ENCODE measurements around the gene XPO4. TPM values are rescaled to one million over a fixed set of nuclear protein-coding genes. Genes with fewer than 3 reads are reported as not detected.
A peak's percentile ranks its signal among the peaks of the same experiment; 100 is the strongest.

Gene XPO4
- polyA plus RNA-seq, 1 of the 3 experiments (the other 2 are of a cell fraction): 4.2 TPM

GRCh38 chr13:20904908-20905307, 2.4 kb upstream of the XPO4 start:
- Histone ChIP-seq H3K4me2 (no peak overlapping the region), H3K27me3 (ENCODE audit: insufficient read depth) (no peaks in the 10 kb centered on the region), H4K20me1 (ENCODE audit: insufficient read depth) (no peaks in the 10 kb centered on the region), H2AFZ (ENCODE audit: low read depth) (no peak overlapping the region), H3K9ac (no peak overlapping the region), H3K36me3 (replicated peaks in 1 of 2; ENCODE audit: control insufficient read depth in 1 of 2, insufficient read depth in 2 of 2, low read length in 1 of 2) (peaks cover 0 to 2% of the 10 kb centered on the region in 2 experiments), H3K27ac (ENCODE audit: low read depth in 2 of 2, low read length in 1 of 2) (no peak overlapping the region), H3K79me2 (ENCODE audit: insufficient read depth) (peaks cover 26% of the 10 kb centered on the region), H3K9me3 (no peaks in the 10 kb centered on the region), H3K4me3 (ENCODE audit: low read depth in 2 of 2, low read length in 1 of 2) (no peak overlapping the region), H3F3A (replicated peaks; ENCODE audit: insufficient read depth) (no peaks in the 10 kb centered on the region), H3K9me2 (no peaks in the 10 kb centered on the region), H3K4me1 (ENCODE audit: control insufficient read depth in 1 of 2, insufficient read depth in 2 of 2, low read depth in 1 of 2, low read length in 1 of 2) (peaks cover 2 to 8% of the 10 kb centered on the region in 2 experiments; a peak in 3 of 4 replicates)
- ChIA-PET CTCF (interaction anchor here (0.6 kb wide), 1 partner anchor 19 kb away, joined by 3 read pairs; no protein-coding TSS in a partner anchor), POLR2A (no interaction called here)
- TF ChIP-seq EZH2phosphoT487 (IDR thresholded peaks at IDR 0.05; ENCODE audit: borderline replicate concordance, low read depth) (no peak), SMC3 (IDR thresholded peaks at IDR 0.05; ENCODE audit: low read depth, low read length) (no peak), ELF1 (IDR thresholded peaks at IDR 0.05) (no peak)
- no peak for DNase-seq

GRCh38 chr13:20903164-20903475, 574 bp upstream of the XPO4 start:
- no peaks in the 10 kb centered on the region for H3K27me3 ChIP-seq (ENCODE audit: insufficient read depth)

More at GRCh38 chr13:20903164-20903475, 574 bp upstream of the XPO4 start:
- WGBS (ENCODE audit: low lambda C conversion rate): 34% methylated on average over 13 of the region's 14 CpGs
- Histone ChIP-seq H3K9me2 (no peaks in the 10 kb centered on the region), H4K20me1 (ENCODE audit: insufficient read depth) (no peaks in the 10 kb centered on the region), H2AFZ (ENCODE audit: low read depth) (peak overlapping the region; percentile 100), H3K9ac (peak overlapping the region; percentile 97), H3K4me1 (ENCODE audit: control insufficient read depth in 1 of 2, insufficient read depth in 2 of 2, low read depth in 1 of 2, low read length in 1 of 2) (peaks cover 2 to 8% of the 10 kb centered on the region in 2 experiments; a peak in 3 of 4 replicates), H3K4me3 (ENCODE audit: low read depth in 2 of 2, low read length in 1 of 2) (peak overlapping the region; percentile 85 to 94), H3K36me3 (replicated peaks in 1 of 2; ENCODE audit: control insufficient read depth in 1 of 2, insufficient read depth in 2 of 2, low read length in 1 of 2) (peaks cover 10 to 13% of the 10 kb centered on the region in 2 experiments), H3K79me2 (ENCODE audit: insufficient read depth) (peaks cover 44% of the 10 kb centered on the region), H3K4me2 (peak overlapping the region; percentile 84), H3K27ac (ENCODE audit: low read depth in 2 of 2, low read length in 1 of 2) (peak overlapping the region; percentile 83 to 84), H3K9me3 (no peaks in the 10 kb centered on the region), H3F3A (replicated peaks; ENCODE audit: insufficient read depth) (no peaks in the 10 kb centered on the region)
- TF ChIP-seq GATA2 (CRISPR knock-in tag; IDR thresholded peaks at IDR 0.05) (no peak), EP300 (IDR thresholded peaks at IDR 0.05; ENCODE audit: borderline replicate concordance in 1 of 2, low read depth in 1 of 2, low read length in 1 of 2) (no peak), JUND (IDR thresholded peaks at IDR 0.05) (no peak), TCF12 (IDR thresholded peaks at IDR 0.05) (no peak), RFX5 (IDR thresholded peaks at IDR 0.05; ENCODE audit: low read length) (no peak), USF2 (IDR thresholded peaks at IDR 0.05; ENCODE audit: borderline replicate concordance, low read depth, low read length) (no peak), FOXJ3 (CRISPR knock-in tag; IDR thresholded peaks at IDR 0.05) (no peak), NFIC (IDR thresholded peaks at IDR 0.05; ENCODE audit: borderline replicate concordance) (no peak), RXRA (IDR thresholded peaks at IDR 0.05; ENCODE audit: borderline replicate concordance, low read depth) (no peak), FOSL2 (IDR thresholded peaks at IDR 0.05; ENCODE audit: borderline replicate concordance, low read depth) (no peak), EZH2phosphoT487 (IDR thresholded peaks at IDR 0.05; ENCODE audit: borderline replicate concordance, low read depth) (no peak), POLR2AphosphoS5 (IDR thresholded peaks at IDR 0.05; ENCODE audit: low read depth, low read length) (no peak), RCOR1 (IDR thresholded peaks at IDR 0.05; ENCODE audit: low read length) (no peak), MXI1 (IDR thresholded peaks at IDR 0.05; ENCODE audit: low read depth, low read length) (no peak), REST (IDR thresholded peaks at IDR 0.05; ENCODE audit: low read depth, low read length) (no peak), CTCF (IDR thresholded peaks at IDR 0.05) (no peak)
- no peak for DNase-seq
- ChIA-PET CTCF (interaction anchor here (1.0 kb wide), 1 partner anchor 29 kb away, joined by 3 read pairs; no protein-coding TSS in a partner anchor), POLR2A (interaction anchor here (1.0 kb wide), 1 partner anchor 62 kb away, joined by 3 read pairs; no protein-coding TSS in a partner anchor)
